ENCODE measurements around the gene TIMP2.
"Not testable (repeated sequence)": the region's sequence is repeated elsewhere in the genome, so short reads cannot be mapped to it uniquely, and the experiment has no call there.

The TIMP2 gene

GRCh38 chr17:78892062-78892456 is 33.1 kb downstream of the TIMP2 start:
- Histone ChIP-seq H3K36me3 (ENCODE audit: insufficient read depth, low read length) (peaks cover 21% of the 10 kb centered on the region), H3K4me2 (ENCODE audit: low read length) (no peak overlapping the region), H3K9me3 (replicated peaks; ENCODE audit: low read length) (no peaks in the 10 kb centered on the region), H3K9ac (ENCODE audit: low read depth, low read length) (no peak overlapping the region), H3K27me3 (ENCODE audit: control insufficient read depth, insufficient read depth, low read length) (no peaks in the 10 kb centered on the region), H3K4me3 (ENCODE audit: low read length) (no peak overlapping the region), H3K4me1 (ENCODE audit: control insufficient read depth, insufficient read depth, low read length) (peaks cover 30% of the 10 kb centered on the region)

DNA sequence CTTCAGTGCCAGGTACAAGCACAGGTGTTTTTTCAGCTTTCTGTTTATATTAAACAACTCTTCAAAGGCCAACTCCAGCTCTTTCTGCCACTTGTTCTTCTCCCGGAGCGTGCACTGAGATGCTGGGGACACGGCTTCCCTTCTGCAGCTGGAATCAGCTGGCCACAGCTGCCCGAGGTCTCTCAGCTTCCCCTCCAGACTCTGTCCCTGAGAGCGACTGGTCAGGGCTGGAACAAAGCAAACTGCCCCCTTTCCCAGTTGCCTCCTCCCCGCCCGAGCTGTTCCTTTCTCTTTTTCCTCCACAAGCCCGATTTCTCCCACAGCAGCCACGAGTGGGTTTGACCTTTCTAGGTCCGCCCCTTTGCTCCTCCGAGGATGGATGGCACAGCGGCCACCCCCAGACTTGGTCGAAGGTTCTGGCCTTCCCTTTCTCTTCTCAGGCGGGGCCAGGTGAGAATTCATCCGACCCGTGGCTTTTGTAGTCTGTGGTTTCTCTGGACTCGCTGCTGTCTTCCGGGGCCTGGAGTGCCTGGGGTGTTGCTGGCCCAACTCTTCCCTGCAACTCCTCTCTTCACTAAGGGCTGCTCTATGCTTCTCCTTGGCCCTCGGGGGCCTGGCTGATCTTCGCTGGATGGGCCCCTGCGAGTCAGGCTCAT is 33.7 kb downstream of the TIMP2 start:
- H3K36me3 ChIP-seq (ENCODE audit: insufficient read depth, low read length): peaks cover 21% of the 10 kb centered on the region
- no peak overlapping the region for H3K4me3 ChIP-seq (ENCODE audit: low read length)
- no peaks in the 10 kb centered on the region for H3K9me3 ChIP-seq (replicated peaks; ENCODE audit: low read length)
- H3K27me3 ChIP-seq (ENCODE audit: control insufficient read depth, insufficient read depth, low read length): no peaks in the 10 kb centered on the region
- no peak overlapping the region for H3K9ac ChIP-seq (ENCODE audit: low read depth, low read length)
- no peak overlapping the region for H3K4me2 ChIP-seq (ENCODE audit: low read length)
- H3K4me1 ChIP-seq (ENCODE audit: control insufficient read depth, insufficient read depth, low read length): peaks cover 27% of the 10 kb centered on the region

DNA sequence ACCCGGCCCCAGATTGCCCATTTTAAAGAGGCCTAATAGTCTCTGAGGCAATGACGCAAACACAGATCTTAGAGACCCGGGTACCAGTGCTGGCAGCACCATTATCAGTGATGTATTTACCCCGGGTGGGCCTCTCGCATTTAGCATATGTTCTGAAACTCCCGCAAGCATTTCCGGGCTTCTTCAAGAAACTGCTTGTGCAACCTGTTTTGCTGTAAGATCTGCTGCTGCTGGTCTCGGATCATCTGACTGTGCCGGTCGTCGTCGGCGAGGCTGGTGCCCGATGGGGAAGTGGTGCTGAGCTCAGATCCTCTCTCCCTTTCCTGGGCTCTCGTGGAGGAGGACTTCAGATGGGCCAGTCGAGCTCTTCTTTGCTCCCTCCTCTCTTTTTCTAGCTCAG is 34.7 kb downstream of the TIMP2 start:
- Histone ChIP-seq H3K4me3 (ENCODE audit: low read length) (no peak overlapping the region), H3K4me1 (ENCODE audit: control insufficient read depth, insufficient read depth, low read length) (peaks cover 26% of the 10 kb centered on the region), H3K9ac (ENCODE audit: low read depth, low read length) (no peak overlapping the region), H3K9me3 (replicated peaks; ENCODE audit: low read length) (no peaks in the 10 kb centered on the region), H3K4me2 (ENCODE audit: low read length) (no peak overlapping the region), H3K27me3 (ENCODE audit: control insufficient read depth, insufficient read depth, low read length) (no peaks in the 10 kb centered on the region), H3K36me3 (ENCODE audit: insufficient read depth, low read length) (peaks cover 21% of the 10 kb centered on the region)

GRCh38 chr17:78890096-78890495 is 35.1 kb downstream of the TIMP2 start:
- H3K4me3 ChIP-seq (ENCODE audit: low read length); H3K9ac ChIP-seq (ENCODE audit: low read depth, low read length): not testable (repeated sequence)
- peaks cover 26% of the 10 kb centered on the region for H3K4me1 ChIP-seq (ENCODE audit: control insufficient read depth, insufficient read depth, low read length)

DNA sequence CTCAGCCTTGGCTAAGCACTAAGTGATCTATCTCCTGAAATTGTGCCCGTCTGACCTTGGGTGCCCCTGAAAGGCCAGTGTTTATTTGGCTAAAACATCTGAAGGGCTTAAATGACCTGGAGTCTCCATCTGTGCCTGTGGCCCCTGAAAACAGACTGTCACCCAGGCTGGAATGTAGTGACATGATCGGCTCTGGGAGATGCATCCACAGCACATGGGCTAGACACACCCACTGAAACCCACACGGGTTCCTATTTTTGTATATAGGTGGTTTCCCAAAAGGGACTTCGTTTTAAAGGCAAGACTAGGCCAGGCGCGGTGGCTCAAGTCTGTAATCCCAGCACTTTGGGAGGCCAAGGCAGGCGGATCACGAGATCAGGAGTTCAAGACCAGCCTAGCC is 35.7 kb downstream of the TIMP2 start:
- Histone ChIP-seq H3K9me3 (replicated peaks; ENCODE audit: low read length) (no peaks in the 10 kb centered on the region), H3K4me3 (ENCODE audit: low read length) (no peak overlapping the region), H3K9ac (ENCODE audit: low read depth, low read length) (no peak overlapping the region), H3K4me2 (ENCODE audit: low read length) (no peak overlapping the region), H3K27me3 (ENCODE audit: control insufficient read depth, insufficient read depth, low read length) (no peaks in the 10 kb centered on the region), H3K36me3 (ENCODE audit: insufficient read depth, low read length) (peaks cover 21% of the 10 kb centered on the region), H3K4me1 (ENCODE audit: control insufficient read depth, insufficient read depth, low read length) (peaks cover 29% of the 10 kb centered on the region)

More at GRCh38 chr17:78890096-78890495, 35.1 kb downstream of the TIMP2 start:
- peaks cover 21% of the 10 kb centered on the region for H3K36me3 ChIP-seq (ENCODE audit: insufficient read depth, low read length)
- not testable (repeated sequence) for H3K4me2 ChIP-seq (ENCODE audit: low read length); H3K9me3 ChIP-seq (replicated peaks; ENCODE audit: low read length); H3K27me3 ChIP-seq (ENCODE audit: control insufficient read depth, insufficient read depth, low read length)

DNA sequence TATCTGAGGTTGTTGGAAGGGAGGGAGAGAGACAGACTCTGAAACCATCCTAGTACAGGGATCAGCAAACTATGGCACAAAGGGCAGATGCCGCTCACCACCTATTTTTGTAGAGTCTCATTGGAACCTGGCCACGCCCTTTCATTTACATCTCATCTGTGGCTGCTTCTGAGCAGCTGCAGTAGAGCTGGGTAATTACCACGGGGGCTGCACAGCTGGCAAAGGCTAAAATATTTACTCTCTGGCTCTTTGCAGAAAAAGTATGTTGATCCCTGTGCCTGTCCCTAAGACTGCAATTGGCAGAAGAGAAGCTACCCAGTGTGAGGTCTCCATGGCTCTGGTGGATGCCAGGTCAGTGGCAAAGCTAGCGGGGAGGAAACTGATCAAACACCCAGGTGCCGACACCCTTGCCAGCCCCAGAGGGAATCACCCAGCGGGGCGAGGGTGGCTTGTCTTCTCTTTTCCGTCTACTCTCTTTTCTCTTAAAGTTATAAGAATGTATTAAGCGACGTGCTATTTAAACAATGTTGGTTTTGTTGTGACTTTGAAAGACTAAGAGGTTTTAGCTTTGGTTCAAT is 36.2 kb downstream of the TIMP2 start:
- H3K4me2 ChIP-seq (ENCODE audit: low read length): no peak overlapping the region
- no peaks in the 10 kb centered on the region for H3K27me3 ChIP-seq (ENCODE audit: control insufficient read depth, insufficient read depth, low read length)
- no peaks in the 10 kb centered on the region for H3K9me3 ChIP-seq (replicated peaks; ENCODE audit: low read length)
- peaks cover 21% of the 10 kb centered on the region for H3K36me3 ChIP-seq (ENCODE audit: insufficient read depth, low read length)
- peaks cover 34% of the 10 kb centered on the region for H3K4me1 ChIP-seq (ENCODE audit: control insufficient read depth, insufficient read depth, low read length)
- no peak overlapping the region for H3K9ac ChIP-seq (ENCODE audit: low read depth, low read length)
- H3K4me3 ChIP-seq (ENCODE audit: low read length): no peak overlapping the region

DNA sequence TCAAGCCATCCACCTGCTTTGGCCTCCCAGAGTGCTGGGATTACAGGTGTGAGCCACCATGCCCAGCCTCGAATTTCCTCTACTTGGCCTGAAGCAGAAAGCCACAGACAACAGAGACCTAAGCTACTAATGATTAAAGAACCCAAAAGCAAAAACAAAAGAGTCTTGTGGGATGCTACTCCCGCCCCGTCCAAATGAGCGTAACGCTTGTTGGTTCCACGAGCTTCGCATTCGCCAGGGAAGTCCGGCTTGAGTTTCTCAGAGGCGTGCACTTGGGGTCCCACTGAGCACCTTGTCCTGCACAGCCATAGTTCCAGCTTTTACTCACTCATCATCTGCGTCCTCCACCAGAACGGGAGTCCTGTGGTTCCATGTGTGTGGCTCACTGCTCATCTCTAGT is 38.2 kb downstream of the TIMP2 start:
- Histone ChIP-seq H3K27me3 (ENCODE audit: control insufficient read depth, insufficient read depth, low read length) (no peaks in the 10 kb centered on the region), H3K4me3 (ENCODE audit: low read length) (no peak overlapping the region), H3K4me1 (ENCODE audit: control insufficient read depth, insufficient read depth, low read length) (peaks cover 54% of the 10 kb centered on the region), H3K9ac (ENCODE audit: low read depth, low read length) (no peak overlapping the region), H3K36me3 (ENCODE audit: insufficient read depth, low read length) (peaks cover 12% of the 10 kb centered on the region), H3K4me2 (ENCODE audit: low read length) (no peak overlapping the region), H3K9me3 (replicated peaks; ENCODE audit: low read length) (no peaks in the 10 kb centered on the region)

- peaks cover 4% of the 10 kb centered on the region for H3K36me3 ChIP-seq (ENCODE audit: insufficient read depth, low read length)
- no peaks in the 10 kb centered on the region for H3K9me3 ChIP-seq (replicated peaks; ENCODE audit: low read length)
- H3K9ac ChIP-seq (ENCODE audit: low read depth, low read length): no peak overlapping the region
- peaks cover 62% of the 10 kb centered on the region for H3K4me1 ChIP-seq (ENCODE audit: control insufficient read depth, insufficient read depth, low read length)
- no peak overlapping the region for H3K4me2 ChIP-seq (ENCODE audit: low read length)
- H3K4me3 ChIP-seq (ENCODE audit: low read length): no peak overlapping the region
- H3K27me3 ChIP-seq (ENCODE audit: control insufficient read depth, insufficient read depth, low read length): no peaks in the 10 kb centered on the region
Observed at GRCh38 chr17:78885956-78886355, 39.2 kb downstream of the TIMP2 start.

GRCh38 chr17:78884876-78885667 is 40.1 kb downstream of the TIMP2 start:
- Histone ChIP-seq H3K4me2 (ENCODE audit: low read length) (peak overlapping the region; percentile 88), H3K27me3 (ENCODE audit: control insufficient read depth, insufficient read depth, low read length) (no peaks in the 10 kb centered on the region), H3K36me3 (ENCODE audit: insufficient read depth, low read length) (no peaks in the 10 kb centered on the region), H3K4me3 (ENCODE audit: low read length) (peak overlapping the region; percentile 63), H3K9me3 (replicated peaks; ENCODE audit: low read length) (no peaks in the 10 kb centered on the region), H3K4me1 (ENCODE audit: control insufficient read depth, insufficient read depth, low read length) (peaks cover 71% of the 10 kb centered on the region), H3K9ac (ENCODE audit: low read depth, low read length) (peak overlapping the region; percentile 84)

GRCh38 chr17:78884148-78884825 is 40.9 kb downstream of the TIMP2 start:
- Histone ChIP-seq H3K4me2 (ENCODE audit: low read length) (peak overlapping the region; percentile 88), H3K9ac (ENCODE audit: low read depth, low read length) (peak overlapping the region; percentile 84), H3K27me3 (ENCODE audit: control insufficient read depth, insufficient read depth, low read length) (no peaks in the 10 kb centered on the region), H3K9me3 (replicated peaks; ENCODE audit: low read length) (no peaks in the 10 kb centered on the region), H3K36me3 (ENCODE audit: insufficient read depth, low read length) (no peaks in the 10 kb centered on the region), H3K4me3 (ENCODE audit: low read length) (peak overlapping the region; percentile 63), H3K4me1 (ENCODE audit: control insufficient read depth, insufficient read depth, low read length) (peaks cover 73% of the 10 kb centered on the region)

DNA sequence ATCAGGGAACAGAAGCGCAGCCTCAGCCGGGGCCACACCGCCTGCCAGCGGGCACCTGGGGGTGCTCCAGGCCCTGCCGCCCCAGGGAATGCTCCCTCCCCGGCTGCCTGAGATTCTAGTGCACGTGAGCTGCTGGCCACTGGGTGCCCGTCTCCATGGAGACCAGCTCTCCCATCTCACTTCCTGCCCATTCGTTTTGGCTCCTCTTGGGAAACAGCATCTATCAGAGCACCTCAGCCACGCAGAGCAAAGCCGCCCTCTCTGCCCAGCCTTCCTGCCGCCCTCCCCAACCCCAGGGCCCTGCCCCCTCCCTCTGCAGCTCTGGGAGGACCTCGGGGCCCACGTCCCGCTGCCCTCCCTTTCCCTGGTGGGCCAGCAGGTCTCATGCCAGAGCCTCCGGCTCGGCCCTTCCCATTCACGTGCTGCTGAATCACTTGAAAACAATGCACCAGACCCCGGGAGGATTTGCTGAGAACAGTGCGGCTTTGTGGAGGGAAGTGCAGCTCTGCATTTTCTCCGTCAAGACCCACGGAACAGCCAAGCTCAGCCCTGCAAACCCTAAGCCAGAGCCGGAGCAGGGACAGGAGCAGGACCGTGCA is 41.6 kb downstream of the TIMP2 start:
- peak overlapping the region; percentile 63 for H3K4me3 ChIP-seq (ENCODE audit: low read length)
- peak overlapping the region; percentile 84 for H3K9ac ChIP-seq (ENCODE audit: low read depth, low read length)

More for the DNA sequence above, 41.6 kb downstream of the TIMP2 start:
- Histone ChIP-seq H3K27me3 (ENCODE audit: control insufficient read depth, insufficient read depth, low read length) (no peaks in the 10 kb centered on the region), H3K4me1 (ENCODE audit: control insufficient read depth, insufficient read depth, low read length) (peaks cover 74% of the 10 kb centered on the region), H3K9me3 (replicated peaks; ENCODE audit: low read length) (no peaks in the 10 kb centered on the region), H3K36me3 (ENCODE audit: insufficient read depth, low read length) (no peaks in the 10 kb centered on the region), H3K4me2 (ENCODE audit: low read length) (peak overlapping the region; percentile 88)

Data from skeletal muscle satellite cell (primary cell).